Activated T-helper 1 cell treated with Interleukin-2 at 50 U/mL for 16 hours (primary cell): ENCODE data around the gene ABCC9.
"Not testable (repeated sequence)": the region's sequence is repeated elsewhere in the genome, so short reads cannot be mapped to it uniquely, and the experiment has no call there.

Experiments
- DNase-seq: peaks from one replicate; pipeline ENCODE4 v3.0.0-alpha.2; 2020; ENCODE audit warnings: low read depth

The ABCC9 gene

GRCh38 chr12:21814814-21815213 is 126.4 kb downstream of the ABCC9 start:
- no peak for DNase-seq

DNA sequence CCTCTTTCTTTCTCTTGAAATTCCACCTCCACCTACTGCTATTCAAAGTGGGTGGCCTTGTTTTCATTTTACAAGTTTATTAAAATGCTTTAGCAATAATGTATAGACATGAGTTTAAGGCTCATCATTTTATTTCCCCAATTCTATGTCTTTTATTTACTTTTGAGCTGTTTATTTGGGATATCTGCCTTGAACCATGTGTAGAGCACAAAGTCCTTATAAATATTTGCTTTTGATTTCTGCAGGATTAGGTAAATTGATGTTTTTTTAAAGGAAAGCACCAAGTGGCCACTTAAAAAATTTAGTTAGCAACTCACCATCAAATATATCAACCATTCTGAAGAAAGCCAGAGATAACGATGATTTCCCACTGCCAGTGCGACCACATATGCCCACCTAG is 126.9 kb downstream of the ABCC9 start:
- DNase-seq, result no peak

DNA sequence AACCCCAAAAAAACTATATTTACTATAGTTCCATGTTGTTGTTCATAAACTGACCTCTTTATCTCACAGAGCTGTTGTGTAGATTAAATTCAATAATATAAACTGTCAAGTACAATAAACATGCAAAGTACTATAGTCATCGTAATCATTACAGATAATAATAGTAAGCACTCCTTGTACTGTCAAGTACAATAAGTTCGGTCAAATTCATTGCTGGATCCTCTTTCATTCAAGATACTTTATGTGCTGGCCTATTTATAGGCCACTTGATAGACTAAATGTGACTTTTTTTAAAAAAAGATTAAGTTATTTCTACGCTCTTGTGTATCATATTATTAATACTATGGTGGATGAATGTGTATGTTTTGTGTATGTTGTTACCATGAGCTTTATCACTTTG is 127.5 kb downstream of the ABCC9 start:
- no peak for DNase-seq

DNA sequence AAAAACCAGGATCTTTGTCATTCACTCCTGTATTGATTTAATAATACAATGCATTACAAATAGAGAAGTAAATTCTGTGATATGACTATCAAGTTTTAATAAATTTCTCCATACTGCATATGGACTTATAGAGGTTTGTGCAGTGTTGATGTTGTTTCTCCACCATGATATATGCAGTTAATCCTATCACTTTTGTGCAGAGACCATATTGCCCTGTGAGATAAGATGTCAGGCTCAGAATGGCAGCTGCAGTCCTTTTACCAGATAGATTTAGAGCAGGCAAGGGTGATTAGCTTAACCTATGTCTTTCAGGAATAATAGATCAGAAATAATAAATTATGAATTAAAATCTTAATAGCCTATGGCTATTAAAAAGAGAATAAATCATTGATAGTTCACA is 128.1 kb downstream of the ABCC9 start:
- DNase-seq, result no peak

DNA sequence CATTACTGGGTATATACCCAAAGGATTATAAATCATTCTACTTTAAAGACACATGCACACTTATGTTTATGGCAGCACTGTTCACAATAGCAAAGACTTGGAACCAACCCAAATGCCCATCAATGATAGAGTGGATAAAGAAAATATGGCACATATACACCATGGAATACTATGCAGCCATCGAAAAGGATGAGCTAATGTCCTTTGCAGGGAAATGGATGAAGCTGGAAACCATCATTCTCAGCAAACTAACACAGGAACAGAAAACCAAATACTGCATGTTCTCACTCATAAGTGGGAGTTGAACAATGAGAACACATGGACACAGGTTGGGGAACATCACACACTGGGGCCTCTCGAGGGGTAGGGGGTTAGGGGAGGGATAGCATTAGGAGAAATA is 128.9 kb downstream of the ABCC9 start:
- not testable (repeated sequence) for DNase-seq

GRCh38 chr12:21809100-21809499 is 132.1 kb downstream of the ABCC9 start:
- no peak for DNase-seq

DNA sequence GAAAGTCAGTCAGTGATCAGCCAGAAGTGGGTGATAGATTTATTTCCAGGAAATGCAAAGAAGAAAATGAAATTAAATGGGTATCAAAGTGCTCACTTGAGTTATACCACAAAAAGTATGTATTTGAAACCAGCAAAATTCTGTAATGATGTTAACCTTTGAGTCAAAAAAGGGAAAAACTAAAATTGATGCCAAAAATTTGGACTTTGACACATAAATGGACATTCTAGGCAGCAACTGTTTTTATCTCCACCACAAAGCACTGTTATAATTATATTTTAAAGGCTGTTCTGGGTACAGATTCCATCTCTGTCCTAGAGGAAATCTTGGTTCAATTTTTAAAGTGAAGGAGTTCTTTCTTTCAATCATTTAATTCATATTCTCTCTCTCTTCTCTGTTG is 135.0 kb downstream of the ABCC9 start:
- no peak for DNase-seq

DNA sequence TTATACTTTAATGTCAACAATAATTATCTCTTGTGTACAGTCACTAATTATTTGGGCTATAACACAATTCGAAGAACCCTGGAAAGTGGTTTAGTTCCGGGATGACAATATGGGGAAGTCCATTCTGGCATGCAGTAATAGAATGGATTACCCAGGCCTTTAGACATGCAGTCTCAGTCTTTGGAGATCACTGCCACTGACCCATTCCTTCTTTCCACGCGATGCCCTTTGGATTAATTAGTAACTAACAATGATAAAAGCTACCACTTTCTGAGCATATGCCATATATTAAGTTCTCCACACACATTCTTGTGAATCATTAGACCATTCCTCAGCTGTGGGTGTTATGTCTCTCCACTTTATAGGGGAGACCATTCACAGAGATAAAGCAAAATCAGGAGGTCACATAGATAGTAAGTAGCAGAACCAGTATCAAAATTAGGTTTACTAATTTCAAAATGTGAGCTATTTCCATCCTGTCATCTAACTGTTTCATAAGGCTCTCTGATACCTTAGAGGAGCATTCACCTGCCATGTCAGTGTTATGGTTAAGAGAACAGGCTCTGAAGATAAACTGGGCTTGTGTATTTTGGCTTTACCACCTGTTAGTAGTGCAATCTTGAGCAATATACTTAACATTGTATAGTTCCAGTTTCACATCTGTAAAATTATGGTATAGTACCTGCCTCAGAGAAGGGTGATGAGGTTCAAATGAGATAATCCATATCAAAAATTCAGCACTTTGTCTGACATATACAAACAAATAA is 139.5 kb downstream of the ABCC9 start:
- no peak for DNase-seq

DNA sequence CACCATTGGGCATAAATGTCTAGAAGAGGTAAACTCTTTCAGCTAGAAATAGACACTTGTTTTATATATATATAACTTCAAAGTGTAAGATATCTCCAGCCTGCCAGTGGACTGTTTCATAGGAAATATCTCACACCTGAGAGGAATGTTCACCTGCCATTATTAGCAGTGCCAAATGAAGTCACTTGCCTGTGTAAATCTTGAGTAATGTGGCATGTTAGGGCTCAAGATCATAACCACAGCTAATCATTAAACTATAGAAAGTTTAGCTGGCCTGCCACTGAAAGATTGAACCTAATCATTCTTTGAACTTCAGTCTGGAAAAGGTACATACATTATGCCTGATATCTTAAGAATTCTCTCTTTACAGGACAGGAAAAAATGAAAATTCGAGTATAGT is 141.2 kb downstream of the ABCC9 start:
- DNase-seq, result no peak

DNA sequence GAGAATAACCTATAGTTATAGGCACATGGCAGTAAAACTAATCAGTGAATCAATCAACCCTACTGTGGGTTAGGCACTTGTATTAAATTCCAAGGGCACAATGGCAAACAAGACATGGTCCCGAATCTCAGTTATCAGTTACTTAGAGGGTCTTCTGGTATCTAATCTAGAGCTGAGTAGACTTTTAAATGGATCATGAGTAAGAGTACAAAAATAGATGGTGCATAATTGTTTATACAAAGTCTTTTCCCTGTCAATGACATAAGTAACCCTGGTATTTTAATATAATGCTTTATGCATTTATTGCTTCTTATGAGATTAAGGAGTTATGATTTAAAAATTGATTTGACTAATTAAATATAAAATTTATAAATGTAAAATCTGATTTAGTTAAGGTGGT is 143.7 kb downstream of the ABCC9 start:
- DNase-seq, result no peak

DNA sequence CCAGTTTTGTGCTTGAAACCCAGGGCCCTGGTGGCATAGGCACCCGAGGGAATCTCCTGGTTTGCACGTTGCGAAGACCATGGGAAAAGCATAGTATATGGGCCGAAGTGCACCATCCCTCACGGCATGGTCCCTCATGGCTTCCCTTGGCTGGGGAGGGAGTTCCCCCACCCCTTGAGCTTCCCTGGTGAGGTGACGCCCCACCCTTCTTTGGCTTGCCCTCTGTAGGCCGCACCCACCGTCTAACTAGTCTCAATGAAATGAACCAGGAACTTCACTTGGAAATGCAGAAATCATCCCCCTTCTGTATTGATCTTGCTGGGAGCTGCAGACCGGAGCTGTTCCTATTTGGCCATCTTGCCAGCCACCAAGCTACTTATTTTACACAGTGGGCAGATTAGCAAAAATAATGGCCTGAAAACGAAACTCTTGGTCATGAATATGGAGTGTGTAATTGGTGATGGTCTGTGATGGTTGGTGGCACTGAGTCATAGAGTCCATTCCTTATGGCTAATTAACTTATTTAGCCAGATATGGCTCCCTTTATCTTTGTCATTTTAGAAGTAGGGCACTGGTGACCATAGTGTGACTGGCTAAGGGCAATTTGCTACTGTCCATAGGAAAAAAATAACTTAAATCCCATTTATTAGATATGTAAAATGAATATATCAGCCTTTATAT is 145.4 kb downstream of the ABCC9 start:
- DNase-seq, result no peak

DNA sequence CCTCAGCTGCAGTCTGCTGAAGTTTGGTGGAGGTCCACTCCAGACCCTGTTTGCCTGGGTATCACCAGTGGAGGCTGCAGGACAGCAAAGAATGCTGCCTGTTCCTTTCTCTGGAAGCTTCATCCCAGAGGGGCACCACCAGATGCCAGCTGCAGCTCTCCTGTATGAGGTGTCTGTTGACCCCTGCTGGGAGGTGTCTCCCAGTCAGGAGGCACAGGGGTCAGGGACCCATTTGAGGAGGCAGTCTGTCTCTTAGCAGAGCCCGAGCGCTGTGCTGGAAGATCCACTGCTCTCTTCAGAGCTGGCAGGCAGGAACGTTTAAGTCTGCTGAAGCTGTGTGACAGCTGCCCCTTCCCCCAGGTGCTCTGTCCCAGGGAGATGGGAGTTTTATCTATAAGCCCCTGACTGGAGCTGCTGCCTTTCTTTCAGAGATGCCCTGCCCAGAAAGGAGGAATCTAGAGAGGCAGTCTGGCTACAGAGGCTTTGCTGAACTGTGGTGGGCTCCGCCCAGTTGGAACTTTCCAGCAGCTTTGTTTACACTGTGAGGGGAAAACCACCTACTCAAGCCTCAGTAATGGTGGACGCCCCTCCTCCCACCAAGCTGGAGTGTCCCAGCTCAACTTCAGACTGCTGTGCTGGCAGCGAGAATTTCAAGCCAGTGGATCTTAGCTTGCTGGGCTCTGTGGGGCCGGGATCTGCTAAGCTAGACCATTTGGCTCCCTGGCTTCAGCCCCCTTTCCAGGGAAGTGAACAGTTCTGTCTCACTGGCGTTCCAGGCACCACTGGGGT is 146.2 kb downstream of the ABCC9 start:
- not testable (repeated sequence) for DNase-seq

GRCh38 chr12:21789687-21790086 is 151.5 kb downstream of the ABCC9 start:
- DNase-seq, result not testable (repeated sequence)

- DNase-seq, result no peak
Observed at GRCh38 chr12:21788089-21788983, 152.9 kb downstream of the ABCC9 start.

GRCh38 chr12:21786041-21786531 is 155.1 kb downstream of the ABCC9 start:
- no peak for DNase-seq

DNA sequence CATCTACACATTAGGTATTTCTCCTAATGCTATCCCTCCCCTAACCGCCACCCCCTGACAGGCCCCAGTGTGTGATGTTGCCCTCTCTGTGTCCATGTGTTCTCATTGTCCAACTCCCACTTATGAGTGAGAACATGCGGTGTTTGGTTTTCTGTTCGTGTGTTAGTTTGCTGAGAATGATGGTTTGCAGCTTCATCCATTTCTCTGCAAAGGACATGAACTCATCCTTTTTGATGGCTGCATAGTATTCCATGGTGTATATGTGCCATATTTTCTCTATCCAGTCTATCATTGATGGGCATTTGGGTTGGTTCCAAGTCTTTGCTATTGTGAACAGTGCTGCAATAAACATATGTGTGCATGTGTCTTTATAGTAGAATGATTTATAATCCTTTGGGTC is 158.5 kb downstream of the ABCC9 start:
- not testable (repeated sequence) for DNase-seq

DNA sequence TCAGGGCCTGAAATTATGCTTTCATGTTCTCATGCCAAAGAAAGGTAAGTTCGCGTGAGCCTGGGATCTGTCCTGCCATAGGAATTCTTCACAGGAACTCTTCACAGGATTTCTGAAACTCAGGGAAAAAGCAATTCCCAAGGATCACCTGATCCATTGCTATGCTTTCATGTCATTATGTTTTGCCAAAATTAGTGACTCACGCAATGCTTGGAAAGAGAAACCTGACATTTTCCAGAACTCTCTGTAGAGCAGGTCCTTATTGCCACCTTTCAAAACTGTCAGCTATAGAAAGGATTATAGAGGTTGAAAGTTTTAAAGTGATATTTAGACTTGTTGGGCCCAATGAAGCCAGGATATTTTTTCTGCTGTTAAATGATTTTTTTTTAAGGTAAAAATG is 160.4 kb downstream of the ABCC9 start:
- no peak for DNase-seq

- DNase-seq, result no peak
Observed at GRCh38 chr12:21776175-21776574, 165.1 kb downstream of the ABCC9 start.

- DNase-seq, result no peak
Observed at GRCh38 chr12:21775133-21775820, 165.9 kb downstream of the ABCC9 start.

DNA sequence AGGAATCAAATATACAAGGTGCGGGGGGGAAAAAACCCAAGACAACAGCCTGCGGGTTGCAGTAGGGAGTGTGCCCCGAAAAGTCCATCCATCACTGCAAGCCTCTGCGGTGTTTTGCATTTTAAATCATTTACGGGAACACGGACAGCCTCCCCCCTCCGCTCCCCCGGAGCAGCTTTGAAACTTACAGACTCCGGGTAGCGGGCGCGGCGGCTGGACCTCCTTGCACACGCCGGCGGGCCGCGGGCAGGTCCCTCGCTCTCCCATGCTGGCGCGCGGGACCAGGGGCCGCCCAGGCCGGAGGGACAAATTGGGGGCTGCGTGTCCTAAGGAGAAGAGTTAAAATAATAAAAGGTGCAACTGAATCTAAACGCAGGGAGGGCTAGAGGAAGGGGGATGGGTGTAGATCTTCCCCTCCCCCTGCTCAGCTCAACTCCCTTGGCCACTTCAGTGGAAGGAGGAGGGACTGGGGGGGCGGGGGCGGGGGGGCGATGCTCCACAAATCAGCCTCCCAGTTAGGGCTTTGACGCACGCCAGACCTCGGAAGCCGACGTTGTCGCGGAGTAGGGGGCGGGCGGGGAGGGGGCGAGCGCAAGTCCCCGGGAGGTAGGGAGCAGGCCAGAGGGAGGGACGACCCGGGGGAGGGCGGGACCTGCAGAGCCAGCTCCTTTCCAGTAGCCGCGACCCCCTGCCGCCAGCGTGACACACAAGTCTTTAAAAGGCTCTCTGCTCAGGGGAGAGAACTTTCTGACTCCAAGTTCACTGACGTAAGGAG is 166.7 kb downstream of the ABCC9 start, which contains the start of gene KCNJ8:
TSS of gene KCNJ8 (minus strand) at position 349 of the 775 bp plus-strand sequence. CDS start 1,090 bp downstream, outside the sequence.
- DNase-seq, result no peak
